Measurements from ENCODE around the gene LRATD1. TPM values are rescaled to one million over a fixed set of nuclear protein-coding genes. Genes with fewer than 3 reads are reported as not detected.
"Not testable (repeated sequence)": the region's sequence is repeated elsewhere in the genome, so short reads cannot be mapped to it uniquely, and the experiment has no call there.

LRATD1 gene
- total and polyA plus RNA-seq, 4 experiments from 2014 or later = not detected

DNA sequence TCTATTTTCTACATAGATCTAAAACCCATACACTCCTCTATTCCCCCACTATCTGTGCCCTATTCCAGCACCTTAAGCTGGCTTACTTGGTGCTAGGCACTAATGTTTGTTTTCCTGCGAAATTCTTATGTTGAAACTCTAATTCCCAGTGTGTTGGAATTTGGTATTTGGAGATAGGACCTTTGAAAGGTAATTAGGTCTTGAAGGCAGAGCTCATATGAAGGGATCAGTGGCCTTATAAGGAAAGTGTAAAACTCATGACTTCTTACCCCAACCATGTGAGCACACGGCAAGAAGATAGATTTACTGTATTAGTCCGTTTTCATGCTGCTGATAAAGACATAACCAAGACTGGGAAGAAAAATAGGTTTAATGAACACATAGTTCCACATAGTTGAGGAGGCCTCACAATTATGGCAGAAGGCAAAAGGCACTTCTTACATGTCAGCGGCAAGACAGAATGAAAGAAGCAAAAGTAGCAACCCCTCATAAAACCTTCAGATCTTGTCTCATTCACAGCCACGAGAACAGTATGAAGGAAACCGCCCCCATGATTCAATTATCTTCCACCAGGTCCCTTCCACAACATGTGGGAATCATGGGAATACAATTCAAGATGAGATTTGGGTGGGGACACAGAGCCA lies 10.5 kb upstream of the LRATD1 start:
- H3K4me3 Mint-ChIP-seq = no peak overlapping the region
- no peaks in the 10 kb centered on the region for H3K4me1 ChIP-seq (ENCODE audit: insufficient read depth, low read length)
- H3K4me3 ChIP-seq (ENCODE audit: low read length in 2 of 2) = no peak overlapping the region
- no peaks in the 10 kb centered on the region for H3K4me1 Mint-ChIP-seq
- H3K27ac ChIP-seq (ENCODE audit: low read depth, low read length) = no peak overlapping the region
- H3K27me3 Mint-ChIP-seq = peaks cover 1 to 2% of the 10 kb centered on the region in 2 donors
- H3K9me3 Mint-ChIP-seq = peaks cover 0 to 4% (median 0%) of the 10 kb centered on the region in 8 donors
- peaks cover 0 to 3% of the 10 kb centered on the region in 2 donors for H3K36me3 Mint-ChIP-seq
- no peak for DNase-seq
- no peaks in the 10 kb centered on the region for H3K27me3 ChIP-seq (ENCODE audit: insufficient read depth, low read length)
- no peaks in the 10 kb centered on the region for H3K9me3 ChIP-seq (ENCODE audit: control insufficient read depth in 1 of 2, low read length in 2 of 2)
- H3K27ac Mint-ChIP-seq = no peak overlapping the region
- intact Hi-C loops (cut with micrococcal nuclease) = no loop called here
- H3K36me3 ChIP-seq (ENCODE audit: insufficient read depth, low read length) = no peaks in the 10 kb centered on the region
- POLR2A ChIA-PET (ENCODE audit: partially characterized antibody) = no interaction called here
- CTCF ChIA-PET (ENCODE audit: partially characterized antibody) = no interaction called here

GRCh38 chr2:14622550-14622939 lies 10.0 kb upstream of the LRATD1 start:
- H3K4me1 Mint-ChIP-seq; H3K9me3 Mint-ChIP-seq; H3K9me3 ChIP-seq (ENCODE audit: control insufficient read depth in 1 of 2, low read length in 2 of 2); H3K36me3 Mint-ChIP-seq; intact Hi-C loops (cut with micrococcal nuclease); CTCF ChIA-PET (ENCODE audit: partially characterized antibody); DNase-seq; H3K27ac Mint-ChIP-seq; H3K27me3 ChIP-seq (ENCODE audit: insufficient read depth, low read length); H3K4me1 ChIP-seq (ENCODE audit: insufficient read depth, low read length); H3K27ac ChIP-seq (ENCODE audit: low read depth, low read length); POLR2A ChIA-PET (ENCODE audit: partially characterized antibody); H3K36me3 ChIP-seq (ENCODE audit: insufficient read depth, low read length); H3K27me3 Mint-ChIP-seq; H3K4me3 Mint-ChIP-seq; H3K4me3 ChIP-seq (ENCODE audit: low read length in 2 of 2): not testable (repeated sequence)

- ChIA-PET CTCF (ENCODE audit: partially characterized antibody) (no interaction called here), POLR2A (ENCODE audit: partially characterized antibody) (no interaction called here)
- H3K9me3 ChIP-seq (ENCODE audit: control insufficient read depth in 1 of 2, low read length in 2 of 2) = no peaks in the 10 kb centered on the region
- Mint-ChIP-seq H3K4me3 (no peak overlapping the region), H3K36me3 (no peaks in the 10 kb centered on the region), H3K27ac (no peak overlapping the region), H3K27me3 (peaks cover 2 to 4% of the 10 kb centered on the region in 2 donors), H3K9me3 (peaks cover 0 to 4% (median 0%) of the 10 kb centered on the region in 8 donors), H3K4me1 (no peaks in the 10 kb centered on the region)
- no peak overlapping the region for H3K27ac ChIP-seq (ENCODE audit: low read depth, low read length)
- intact Hi-C loops (cut with micrococcal nuclease) = no loop called here
- no peaks in the 10 kb centered on the region for H3K27me3 ChIP-seq (ENCODE audit: insufficient read depth, low read length)
- H3K4me1 ChIP-seq (ENCODE audit: insufficient read depth, low read length) = no peaks in the 10 kb centered on the region
- DNase-seq = no peak
- H3K36me3 ChIP-seq (ENCODE audit: insufficient read depth, low read length) = no peaks in the 10 kb centered on the region
- H3K4me3 ChIP-seq (ENCODE audit: low read length in 2 of 2) = no peak overlapping the region
Observed at GRCh38 chr2:14623237-14623636, 9.3 kb upstream of the LRATD1 start.

DNA sequence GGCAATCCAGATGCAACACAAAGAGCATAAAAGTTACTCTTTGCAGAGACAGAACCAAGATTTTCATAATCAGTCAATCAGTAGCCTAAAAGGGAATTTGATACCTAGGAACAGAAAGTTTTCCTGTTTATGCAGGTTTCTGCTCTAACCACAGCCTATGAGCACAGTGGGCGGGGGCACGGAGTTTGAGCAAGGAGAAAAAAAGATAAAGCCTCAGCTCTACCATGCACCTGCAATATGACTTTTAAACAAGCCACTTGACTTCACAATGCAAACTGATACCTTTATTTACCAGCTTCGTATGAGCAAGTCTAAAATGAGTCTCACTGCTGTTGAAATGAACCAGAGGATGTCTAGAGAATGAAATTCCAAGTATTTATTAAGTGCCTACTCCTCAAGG lies 5.6 kb upstream of the LRATD1 start:
- H3K4me3 Mint-ChIP-seq = no peak overlapping the region
- Histone ChIP-seq H3K27me3 (ENCODE audit: insufficient read depth, low read length) (no peaks in the 10 kb centered on the region), H3K9me3 (ENCODE audit: control insufficient read depth in 1 of 2, low read length in 2 of 2) (no peaks in the 10 kb centered on the region), H3K36me3 (ENCODE audit: insufficient read depth, low read length) (no peaks in the 10 kb centered on the region), H3K27ac (ENCODE audit: low read depth, low read length) (no peak overlapping the region), H3K4me1 (ENCODE audit: insufficient read depth, low read length) (no peaks in the 10 kb centered on the region), H3K4me3 (ENCODE audit: low read length in 2 of 2) (no peak overlapping the region)
- peaks cover 0 to 5% (median 2%) of the 10 kb centered on the region in 8 donors for H3K9me3 Mint-ChIP-seq
- DNase-seq = no peak
- POLR2A ChIA-PET (ENCODE audit: partially characterized antibody) = no interaction called here
- H3K27ac Mint-ChIP-seq = no peak overlapping the region
- intact Hi-C loops (cut with micrococcal nuclease) = no loop called here
- CTCF ChIA-PET (ENCODE audit: partially characterized antibody) = no interaction called here
- no peaks in the 10 kb centered on the region for H3K36me3 Mint-ChIP-seq
- peaks cover 12 to 14% of the 10 kb centered on the region in 2 donors for H3K27me3 Mint-ChIP-seq
- no peaks in the 10 kb centered on the region for H3K4me1 Mint-ChIP-seq

GRCh38 chr2:14628901-14629300 lies 3.6 kb upstream of the LRATD1 start:
- Mint-ChIP-seq H3K27ac (no peak overlapping the region), H3K4me3 (no peak overlapping the region), H3K36me3 (no peaks in the 10 kb centered on the region), H3K27me3 (peaks cover 19 to 20% of the 10 kb centered on the region in 2 donors), H3K9me3 (peaks cover 0 to 9% (median 2%) of the 10 kb centered on the region in 8 donors), H3K4me1 (peaks cover 0 to 5% (median 2%) of the 10 kb centered on the region in 4 donors)
- intact Hi-C loops (cut with micrococcal nuclease) = no loop called here
- Histone ChIP-seq H3K4me1 (ENCODE audit: insufficient read depth, low read length) (no peaks in the 10 kb centered on the region), H3K9me3 (ENCODE audit: control insufficient read depth in 1 of 2, low read length in 2 of 2) (no peaks in the 10 kb centered on the region), H3K4me3 (ENCODE audit: low read length in 2 of 2) (no peak overlapping the region), H3K27ac (ENCODE audit: low read depth, low read length) (no peak overlapping the region), H3K27me3 (ENCODE audit: insufficient read depth, low read length) (no peaks in the 10 kb centered on the region), H3K36me3 (ENCODE audit: insufficient read depth, low read length) (no peaks in the 10 kb centered on the region)
- CTCF ChIA-PET (ENCODE audit: partially characterized antibody) = no interaction called here
- POLR2A ChIA-PET (ENCODE audit: partially characterized antibody) = no interaction called here
- DNase-seq = no peak

- CTCF ChIA-PET (ENCODE audit: partially characterized antibody) = no interaction called here
- Mint-ChIP-seq H3K27ac (no peak overlapping the region), H3K4me1 (peaks cover 0 to 5% (median 2%) of the 10 kb centered on the region in 4 donors), H3K4me3 (no peak overlapping the region), H3K9me3 (peaks cover 0 to 9% (median 2%) of the 10 kb centered on the region in 8 donors), H3K27me3 (peaks cover 23 to 28% of the 10 kb centered on the region in 2 donors), H3K36me3 (no peaks in the 10 kb centered on the region)
- no peaks in the 10 kb centered on the region for H3K36me3 ChIP-seq (ENCODE audit: insufficient read depth, low read length)
- H3K27ac ChIP-seq (ENCODE audit: low read depth, low read length) = no peak overlapping the region
- intact Hi-C loops (cut with micrococcal nuclease) = no loop called here
- H3K4me1 ChIP-seq (ENCODE audit: insufficient read depth, low read length) = no peaks in the 10 kb centered on the region
- POLR2A ChIA-PET (ENCODE audit: partially characterized antibody) = no interaction called here
- no peak overlapping the region for H3K4me3 ChIP-seq (ENCODE audit: low read length in 2 of 2)
- peaks cover 4% of the 10 kb centered on the region for H3K27me3 ChIP-seq (ENCODE audit: insufficient read depth, low read length)
- H3K9me3 ChIP-seq (ENCODE audit: control insufficient read depth in 1 of 2, low read length in 2 of 2) = no peaks in the 10 kb centered on the region
- DNase-seq = no peak
Observed at GRCh38 chr2:14631406-14632040, 994 bp upstream of the LRATD1 start.

DNA sequence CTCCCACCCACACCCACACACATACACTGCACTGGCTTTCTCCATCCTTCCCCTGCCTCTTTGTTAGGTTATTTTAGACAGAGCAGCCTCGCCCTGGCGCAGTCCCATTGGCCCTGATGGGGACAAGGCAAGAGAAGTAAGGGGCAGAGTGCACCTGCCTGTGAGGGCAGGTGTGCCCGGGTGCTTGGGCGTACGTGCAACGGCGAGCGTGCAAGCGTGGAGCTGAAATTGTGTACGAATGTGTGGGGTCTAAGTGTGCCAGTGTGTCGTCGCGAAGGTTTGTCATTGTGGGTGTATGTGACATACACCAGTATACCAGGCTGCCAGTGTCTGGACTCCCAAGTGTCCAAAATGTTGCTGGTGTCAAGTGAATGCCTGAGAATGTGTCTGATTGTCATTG lies 544 bp downstream of the LRATD1 start:
- Mint-ChIP-seq H3K27ac (no peak overlapping the region), H3K4me1 (peaks cover 0 to 5% (median 2%) of the 10 kb centered on the region in 4 donors), H3K9me3 (peaks cover 0 to 15% (median 2%) of the 10 kb centered on the region in 8 donors), H3K4me3 (peak overlapping the region in 1 of 8 donors; percentile 32), H3K36me3 (no peaks in the 10 kb centered on the region), H3K27me3 (peaks cover 27 to 33% of the 10 kb centered on the region in 2 donors)
- Histone ChIP-seq H3K4me3 (ENCODE audit: low read length in 2 of 2) (no peak overlapping the region), H3K36me3 (ENCODE audit: insufficient read depth, low read length) (no peaks in the 10 kb centered on the region), H3K27ac (ENCODE audit: low read depth, low read length) (no peak overlapping the region), H3K27me3 (ENCODE audit: insufficient read depth, low read length) (peaks cover 5% of the 10 kb centered on the region), H3K4me1 (ENCODE audit: insufficient read depth, low read length) (no peaks in the 10 kb centered on the region), H3K9me3 (ENCODE audit: control insufficient read depth in 1 of 2, low read length in 2 of 2) (no peaks in the 10 kb centered on the region)
- DNase-seq = no peak
- ChIA-PET POLR2A (ENCODE audit: partially characterized antibody) (no interaction called here), CTCF (ENCODE audit: partially characterized antibody) (no interaction called here)
- intact Hi-C loops (cut with micrococcal nuclease) = no loop called here
